ENCODE measurements around the gene SOX12.

- TF ChIP-seq CTCF (IDR thresholded peaks at IDR 0.05; ENCODE audit: insufficient read depth, low read length) (no peak), SPI1 (IDR thresholded peaks at IDR 0.05; ENCODE audit: borderline replicate concordance, low read depth) (no peak), POLR2AphosphoS5 (IDR thresholded peaks at IDR 0.05; ENCODE audit: low read depth) (no peak), REST (IDR thresholded peaks at IDR 0.05; ENCODE audit: insufficient replicate concordance, low read depth) (no peak), GABPA (IDR thresholded peaks at IDR 0.05; ENCODE audit: low read depth) (no peak)
These were observed 31.4 kb downstream of the SOX12 start for GRCh38 chr20:356745-357144.

Data from HL-60 (cell line).